NCI-H2081 (cell line): ENCODE results near the gene DMTF1.
"Not testable (repeated sequence)": the region's sequence is repeated elsewhere in the genome, so short reads cannot be mapped to it uniquely, and the experiment has no call there.

Experiments
- DNase-seq, 2 experiments: peaks; one replicate each; lab custom pipeline; 2025; lab: John Stamatoyannopoulos, UW

DMTF1 gene

DNA sequence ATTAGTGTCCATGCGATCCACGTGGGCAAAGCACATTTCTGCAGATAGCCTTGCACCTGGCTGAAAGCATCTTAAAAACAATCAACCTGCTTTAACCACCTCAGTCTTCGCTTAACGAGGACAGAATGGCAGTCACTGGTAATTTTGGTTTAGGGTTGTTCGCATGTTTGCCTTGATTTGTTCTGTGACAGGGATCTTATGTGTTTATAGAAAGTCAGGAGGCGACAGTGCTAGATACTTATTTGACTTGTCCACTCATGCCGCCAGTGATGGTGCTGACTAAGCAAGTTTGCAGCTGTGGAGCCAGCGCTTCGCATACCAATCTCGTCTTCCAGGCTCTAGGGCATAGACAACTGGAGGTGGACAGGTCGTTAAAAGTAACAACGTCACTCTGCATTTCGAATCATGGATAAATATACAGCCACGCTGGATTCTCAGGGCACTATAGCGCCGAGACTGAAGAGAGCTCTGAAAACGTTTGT, 68.5 kb downstream of the DMTF1 start:
- DNase-seq, result peak in 1 of 2 experiments; percentile 43

DNA sequence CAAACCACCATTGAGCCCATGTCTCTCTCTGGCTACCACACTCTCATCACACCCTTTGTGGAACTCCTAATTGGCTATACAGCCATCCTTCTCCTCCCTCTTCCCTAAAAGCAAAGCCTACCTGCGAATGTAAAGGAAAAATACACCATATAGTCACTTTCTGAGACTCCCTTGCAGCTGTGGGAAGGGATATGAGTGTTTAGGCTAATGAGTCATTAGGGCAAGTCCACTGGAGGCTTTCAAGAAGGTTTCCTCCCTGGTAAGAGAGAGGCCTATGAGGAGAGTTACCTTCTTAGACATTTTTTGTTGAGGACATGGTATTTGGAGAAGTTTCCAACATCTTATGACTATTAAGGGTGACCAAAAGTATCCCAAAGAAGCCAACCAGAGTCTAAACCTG, 71.4 kb downstream of the DMTF1 start:
- DNase-seq, result no peak

DNA sequence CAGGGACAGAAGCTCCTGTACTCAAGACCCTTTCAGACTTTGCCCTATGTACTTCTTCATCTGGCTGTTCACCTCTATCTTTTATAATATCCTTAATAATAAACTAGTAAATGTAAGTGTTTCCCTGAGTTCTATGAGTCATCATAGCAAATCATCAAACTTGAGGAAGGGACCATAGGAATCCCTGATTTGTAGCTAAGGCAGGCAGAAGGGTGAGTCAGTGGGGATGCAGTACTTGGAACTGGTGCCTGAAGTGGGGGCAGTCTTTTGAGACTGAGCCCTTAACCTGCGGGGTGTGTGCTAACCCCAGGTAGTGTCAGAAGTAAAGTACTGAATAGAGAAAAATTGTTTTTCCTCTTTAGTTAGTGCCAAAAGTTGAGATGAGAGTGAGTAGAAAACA, 73.4 kb downstream of the DMTF1 start:
- no peak for DNase-seq

DNA sequence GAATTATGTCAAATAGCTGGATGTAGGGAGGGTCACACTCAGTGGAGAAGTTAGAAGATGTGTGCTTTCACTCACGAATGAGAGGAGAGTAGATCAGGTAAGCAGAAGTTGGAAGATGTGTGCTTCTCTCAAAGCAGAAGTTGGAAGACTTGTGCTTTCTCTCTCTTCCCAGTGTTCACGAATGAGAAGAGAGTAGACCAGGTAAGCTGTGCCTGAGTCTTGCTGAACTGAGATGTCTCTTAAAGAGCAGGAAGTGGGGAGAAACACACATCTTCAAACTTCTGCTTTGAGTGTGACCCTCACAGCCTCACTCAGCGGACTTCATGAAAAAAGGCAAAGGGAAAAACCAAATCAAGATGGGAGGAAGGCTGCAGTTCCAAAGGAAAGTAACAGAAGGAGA, 74.2 kb downstream of the DMTF1 start:
- no peak for DNase-seq

DNA sequence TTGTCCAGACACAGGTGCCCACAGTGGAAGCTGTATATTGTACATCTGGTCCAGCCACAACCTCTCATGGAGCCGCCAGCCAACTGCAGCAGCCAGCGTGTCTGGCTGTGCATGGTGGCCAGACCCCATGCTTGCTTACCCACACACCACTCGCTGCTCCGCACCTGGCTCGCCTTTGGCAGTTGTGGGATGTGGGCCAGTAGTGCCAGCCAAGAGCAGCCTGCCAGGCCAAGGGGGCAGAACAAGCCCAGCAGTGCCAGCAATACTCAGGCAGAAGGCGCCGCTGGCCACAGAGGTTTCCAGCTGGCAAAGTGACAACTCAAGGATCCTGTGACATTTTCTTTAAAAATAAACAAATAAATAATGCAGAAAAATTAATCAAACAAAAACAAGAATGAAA, 79.0 kb downstream of the DMTF1 start:
- DNase-seq, result peak; percentile 9 to 78

DNA sequence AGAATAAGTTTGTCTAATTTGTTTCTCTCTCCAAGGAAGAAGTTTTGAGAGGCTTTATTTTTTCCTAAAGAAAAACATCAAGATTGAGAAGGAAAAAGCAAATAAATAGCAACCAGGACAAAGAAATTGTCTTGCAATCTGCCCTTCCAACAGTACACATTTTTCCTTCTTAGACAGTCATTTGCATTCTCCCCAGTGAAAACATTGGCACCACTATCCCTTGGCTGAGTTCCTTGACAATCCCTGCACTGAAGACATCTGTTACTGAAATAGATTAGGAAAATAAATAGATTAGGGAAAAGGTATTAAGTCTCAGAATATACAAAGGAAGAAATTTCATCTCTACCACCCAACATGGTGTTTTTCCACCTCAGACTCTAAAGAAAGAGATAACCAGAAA, 79.5 kb downstream of the DMTF1 start:
- DNase-seq, result no peak

DNA sequence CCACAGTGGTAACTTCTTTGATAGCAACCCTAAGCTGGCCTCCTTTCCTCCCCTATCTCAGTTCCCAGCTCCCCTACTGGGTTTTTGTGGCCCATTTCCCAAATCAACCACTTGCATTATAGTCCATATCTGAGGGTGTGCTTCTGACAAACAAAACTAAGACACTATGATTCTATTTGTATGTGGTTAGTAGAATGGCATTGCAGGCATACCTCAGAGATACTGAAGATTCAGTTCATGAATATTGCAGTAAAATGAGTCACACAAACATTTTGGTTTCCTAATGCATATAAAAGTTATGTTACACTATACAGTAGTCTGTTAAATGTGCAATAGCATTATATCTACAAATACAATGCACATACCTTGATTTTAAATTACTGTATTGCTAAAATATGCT, 82.7 kb downstream of the DMTF1 start:
- no peak for DNase-seq

DNA sequence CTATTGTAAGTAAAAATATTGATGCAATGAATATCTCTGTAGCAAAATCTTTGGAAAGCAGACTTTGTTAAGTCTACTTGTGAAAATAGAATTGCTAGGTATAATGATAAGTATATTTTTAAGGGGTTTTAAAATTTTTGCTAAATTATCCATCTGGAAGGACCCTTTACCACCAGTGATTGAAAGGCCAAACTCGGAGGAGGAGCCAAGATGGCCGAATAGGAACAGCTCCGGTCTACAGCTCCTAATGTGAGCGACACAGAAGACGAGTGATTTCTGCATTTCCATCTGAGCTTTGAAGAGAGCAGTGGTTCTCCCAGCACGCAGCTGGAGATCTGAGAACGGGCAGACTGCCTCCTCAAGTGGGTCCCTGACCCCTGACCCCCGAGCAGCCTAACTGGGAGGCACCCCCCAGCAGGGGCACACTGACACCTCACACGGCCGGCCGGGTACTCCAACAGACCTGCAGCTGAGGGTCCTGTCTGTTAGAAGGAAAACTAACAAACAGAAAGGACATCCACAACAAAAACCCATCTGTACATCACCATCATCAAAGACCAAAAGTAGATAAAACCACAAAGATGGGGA, 86.3 kb downstream of the DMTF1 start:
- not testable (repeated sequence) for DNase-seq

DNA sequence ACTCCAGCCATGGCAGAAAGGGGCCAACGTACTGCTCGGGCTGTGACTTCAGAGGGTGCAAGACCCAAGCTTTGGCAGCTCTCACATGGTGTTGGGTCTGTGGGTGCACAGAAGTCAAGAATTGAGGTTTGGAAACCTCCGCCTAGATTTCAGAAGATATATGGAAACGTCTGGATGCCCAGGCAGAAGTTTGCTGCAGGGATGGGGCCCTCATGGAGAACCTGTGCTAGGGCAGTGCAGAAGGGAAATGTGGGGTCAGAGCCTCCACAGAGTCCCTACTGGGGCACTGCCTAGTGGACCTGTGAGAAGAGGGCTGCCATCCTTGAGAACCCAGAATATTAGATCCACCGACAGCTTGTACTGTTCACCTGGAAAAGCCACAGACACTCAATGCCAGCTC, 93.4 kb downstream of the DMTF1 start:
- DNase-seq, result not testable (repeated sequence)
